ENCODE results near the gene RPL14.
"Not testable (repeated sequence)": the region's sequence is repeated elsewhere in the genome, so short reads cannot be mapped to it uniquely, and the experiment has no call there.

RPL14 gene

DNA sequence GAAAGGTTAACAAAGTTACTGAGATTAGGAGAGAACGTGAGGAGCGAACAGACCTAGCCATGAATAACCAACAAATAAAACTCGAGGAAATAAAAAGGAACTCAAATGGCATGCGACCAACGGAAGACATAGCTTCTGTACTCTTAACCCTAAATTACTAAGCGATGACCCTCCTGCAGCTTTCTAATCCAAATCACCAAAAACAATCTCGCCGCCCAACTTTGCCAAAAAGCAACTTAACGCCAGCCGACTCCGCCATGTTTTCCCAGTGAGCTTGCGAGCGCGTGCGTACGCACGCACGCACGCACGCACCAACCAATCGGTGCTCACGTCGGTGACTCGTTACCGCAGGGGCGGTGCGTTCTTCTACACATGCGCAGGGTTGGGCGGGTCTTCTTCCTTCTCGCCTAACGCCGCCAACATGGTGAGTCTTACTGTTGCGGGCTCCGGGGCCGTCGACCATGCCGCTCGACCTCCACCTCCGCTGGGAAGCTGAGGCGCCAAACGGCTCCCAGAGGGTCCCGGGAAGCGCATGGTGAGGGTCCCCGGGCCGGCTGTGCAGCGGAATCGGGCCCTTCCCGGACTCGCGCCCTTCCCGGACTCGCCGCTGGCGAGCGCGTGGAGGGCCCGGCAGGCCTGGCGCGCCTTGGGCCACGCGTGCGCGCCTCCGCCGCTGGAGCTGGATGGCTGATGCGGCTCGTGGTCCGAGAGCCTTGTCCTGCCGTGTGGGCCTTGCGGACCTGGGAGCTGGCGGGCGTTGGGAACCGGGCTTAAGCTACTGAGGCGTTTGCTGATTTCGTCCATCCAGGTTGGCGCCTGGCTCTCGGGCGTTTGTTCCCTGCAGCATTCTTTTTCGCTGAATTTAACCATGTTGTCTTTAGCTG, at the start of gene RPL14:
Gene RPL14, plus strand, starts transcription at position 400 of the 884 bp plus-strand sequence. Its CDS starts 133 bp downstream, at position 533.
- peak; percentile 95 for DNase-seq

DNA sequence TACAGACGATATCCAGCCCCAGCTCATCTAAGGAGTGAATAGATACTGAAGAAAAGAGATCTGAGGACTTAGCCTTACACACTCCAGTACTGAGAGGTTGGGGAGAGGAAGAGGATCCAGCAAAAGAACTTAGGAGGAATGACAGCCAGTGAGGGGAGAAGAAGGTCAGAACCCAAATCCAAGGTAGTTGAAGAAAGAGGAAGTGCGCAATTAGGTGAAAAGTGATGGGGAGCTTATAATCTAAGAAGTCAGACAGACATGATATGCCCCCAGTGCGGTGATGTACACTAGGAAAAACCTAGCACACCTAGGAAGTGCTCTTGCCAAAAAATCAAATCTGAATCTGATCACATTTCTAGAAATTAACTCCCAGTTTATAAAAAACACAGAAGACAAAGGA, 49.5 kb upstream of the RPL14 start:
- no peak for DNase-seq

DNA sequence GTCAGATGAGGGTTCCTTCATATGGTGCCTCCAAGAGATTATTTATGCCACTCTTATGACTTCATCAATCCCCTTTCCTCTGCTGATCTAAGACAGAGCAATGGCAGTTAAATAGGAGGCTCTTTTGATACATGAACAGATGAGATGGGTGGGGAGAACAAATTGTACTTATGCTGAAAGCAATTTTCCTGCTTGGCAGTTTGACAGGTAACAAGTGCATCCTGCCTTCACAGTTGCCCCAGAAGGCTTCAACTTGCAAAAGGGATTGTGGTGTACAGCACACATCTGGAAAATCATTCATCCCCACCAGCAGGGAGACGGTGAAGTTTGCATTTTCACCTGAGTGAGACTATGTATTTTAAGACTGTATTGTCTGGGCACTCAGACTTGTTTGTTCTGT, 42.9 kb upstream of the RPL14 start:
- no peak for DNase-seq

GRCh38 chr3:40417845-40418543, 39.1 kb upstream of the RPL14 start:
- no peak for DNase-seq

DNA sequence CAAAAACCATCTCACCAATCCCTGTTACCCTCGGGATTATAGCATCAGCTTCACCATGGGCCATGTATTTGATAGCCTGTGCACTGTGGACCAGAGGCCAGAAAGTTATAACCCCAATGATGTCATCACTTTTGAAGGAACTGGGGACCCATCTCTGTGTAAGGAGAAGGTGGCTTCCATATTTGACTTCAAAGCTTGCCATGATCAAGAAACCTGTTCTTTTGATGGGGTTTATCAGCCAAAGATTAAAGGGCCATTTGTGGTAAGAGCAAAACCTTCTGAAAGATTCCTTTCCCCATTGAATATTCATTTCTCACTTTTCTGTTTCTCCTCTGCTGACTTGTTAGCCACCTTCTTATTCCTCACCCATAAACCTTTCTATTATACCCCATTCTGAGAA, 34.3 kb upstream of the RPL14 start:
- DNase-seq, result no peak

DNA sequence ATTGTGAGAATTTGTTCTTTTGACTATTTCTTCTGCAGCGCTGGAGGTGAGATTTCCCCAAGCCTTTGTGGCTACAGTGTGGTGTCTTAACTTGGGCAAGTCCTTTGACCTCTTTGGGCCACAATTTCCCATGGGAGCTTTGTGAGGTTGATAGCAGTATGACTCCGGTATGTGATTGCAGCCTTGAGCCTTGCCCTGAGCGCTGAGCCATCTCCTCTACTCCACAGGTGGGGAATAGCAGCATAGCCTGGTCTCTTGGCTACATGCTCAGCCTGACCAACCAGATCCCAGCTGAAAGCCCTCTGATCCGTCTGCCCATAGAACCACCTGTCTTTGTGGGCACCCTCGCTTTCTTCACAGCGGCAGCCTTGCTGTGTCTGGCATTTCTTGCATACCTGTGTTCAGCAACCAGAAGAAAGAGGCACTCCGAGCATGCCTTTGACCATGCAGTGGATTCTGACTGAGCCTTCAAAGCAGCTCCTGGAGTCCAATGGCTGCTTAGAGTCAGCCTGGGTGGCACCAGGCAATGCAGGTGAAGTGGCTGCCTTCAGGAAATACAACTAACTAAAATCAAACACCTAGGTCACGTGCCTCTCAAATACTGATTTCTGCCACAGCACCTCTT, 30.0 kb upstream of the RPL14 start:
- DNase-seq, result no peak

- DNase-seq, result no peak
Measured at GRCh38 chr3:40432793-40433192, 24.3 kb upstream of the RPL14 start.

DNA sequence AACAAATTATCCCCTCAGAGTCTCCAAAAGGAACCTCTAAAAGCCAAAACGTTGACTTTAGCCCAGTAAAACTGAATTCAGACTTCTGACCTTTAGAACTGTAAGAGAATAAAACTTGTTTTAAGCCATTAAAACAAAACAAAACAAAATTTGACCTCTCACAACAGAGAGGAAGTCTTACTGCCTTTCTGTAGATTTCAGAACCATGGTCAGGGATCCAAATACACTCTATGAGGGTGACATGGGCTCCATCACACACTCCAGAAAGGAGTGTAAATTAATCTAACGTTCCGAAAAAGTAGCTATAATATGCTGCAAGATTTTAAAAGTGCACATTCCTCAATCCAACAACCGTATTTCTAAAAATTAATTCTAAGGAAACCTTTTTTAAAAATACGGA, 19.2 kb upstream of the RPL14 start:
- DNase-seq, result no peak

- DNase-seq, result no peak
Measured at GRCh38 chr3:40445062-40445461, 12.1 kb upstream of the RPL14 start.

DNA sequence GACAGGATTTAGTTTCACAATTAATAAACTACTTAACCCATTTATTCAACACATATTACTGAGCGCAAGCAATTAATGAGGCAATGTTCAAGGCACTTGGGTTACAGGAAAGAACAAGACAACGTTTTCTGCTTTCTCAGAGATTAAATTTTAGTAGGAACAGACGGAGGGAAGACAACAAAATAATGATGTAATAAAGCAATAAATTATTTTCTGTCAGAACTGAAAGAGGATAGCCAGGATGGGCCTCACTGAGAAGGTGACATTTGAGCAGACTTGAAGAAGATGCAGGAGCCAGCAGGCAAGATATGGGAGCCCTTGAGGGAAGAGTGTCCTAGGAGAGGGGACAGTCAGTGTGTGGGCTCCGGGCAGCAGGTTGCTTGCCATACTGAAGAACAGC, 11.3 kb upstream of the RPL14 start:
- DNase-seq, result no peak

DNA sequence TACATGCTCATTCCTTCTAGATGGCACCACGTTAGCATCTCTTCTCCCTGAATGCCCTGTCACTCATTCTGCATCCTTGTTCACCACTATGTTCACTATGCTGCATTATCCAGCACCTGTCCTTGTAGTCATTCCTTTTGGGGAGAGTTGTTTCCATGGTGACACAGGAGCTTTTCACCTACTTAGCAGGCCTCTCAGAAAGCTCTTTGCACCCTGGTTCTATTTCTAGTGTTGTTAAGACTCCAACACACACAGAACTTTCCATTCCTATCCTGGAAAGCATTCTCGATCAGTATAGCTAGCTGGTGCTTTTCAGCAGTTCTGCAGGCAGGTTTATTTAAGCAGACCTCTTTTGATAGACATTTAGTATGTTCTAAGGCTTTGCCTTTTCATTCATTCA, 6.7 kb upstream of the RPL14 start:
- DNase-seq, result no peak

GRCh38 chr3:40451551-40451950, 5.6 kb upstream of the RPL14 start:
- no peak for DNase-seq

DNA sequence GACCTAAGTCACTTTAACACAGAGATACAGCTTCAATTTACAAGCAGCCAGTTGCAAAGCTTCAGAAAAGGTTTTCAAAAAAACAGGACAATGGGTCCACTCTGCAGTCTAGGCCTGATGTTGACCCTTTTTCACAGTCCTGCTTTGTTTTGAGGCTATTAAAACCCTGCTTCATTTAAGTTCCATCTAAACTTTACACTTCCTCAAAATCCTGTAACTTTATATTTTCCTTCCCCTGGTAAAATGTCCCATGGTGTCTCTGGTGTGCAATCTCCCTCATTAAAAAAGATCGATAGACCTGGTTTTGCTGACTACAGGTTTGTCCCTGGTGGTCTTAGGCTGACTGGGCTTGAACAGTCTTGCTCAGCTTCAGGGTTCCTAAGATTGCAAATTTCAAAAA, 5.1 kb upstream of the RPL14 start:
- DNase-seq, result no peak

GRCh38 chr3:40452562-40452875, 4.6 kb upstream of the RPL14 start:
- DNase-seq, result no peak

GRCh38 chr3:40452876-40453730, 4.0 kb upstream of the RPL14 start:
- peak; percentile 89 for DNase-seq

DNA sequence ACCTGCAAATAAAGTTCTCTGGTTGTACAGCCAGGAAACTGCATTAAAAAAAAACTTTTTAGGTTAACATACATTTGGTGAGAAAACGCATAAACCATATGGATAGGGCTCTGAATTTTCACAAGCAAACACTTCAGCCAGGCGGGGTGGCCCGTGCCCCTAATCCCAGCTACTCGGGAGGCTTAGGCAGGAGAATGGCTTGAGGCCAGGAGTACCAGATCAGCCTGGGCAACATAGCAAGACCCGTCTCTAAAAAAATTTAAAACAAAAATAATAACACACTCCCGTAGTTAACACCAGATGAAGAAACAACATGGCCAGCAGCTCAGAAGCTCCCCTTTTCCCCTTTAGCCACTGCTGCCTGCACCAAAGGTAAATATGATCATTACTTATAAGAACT, 3.2 kb upstream of the RPL14 start:
- DNase-seq, result no peak

DNA sequence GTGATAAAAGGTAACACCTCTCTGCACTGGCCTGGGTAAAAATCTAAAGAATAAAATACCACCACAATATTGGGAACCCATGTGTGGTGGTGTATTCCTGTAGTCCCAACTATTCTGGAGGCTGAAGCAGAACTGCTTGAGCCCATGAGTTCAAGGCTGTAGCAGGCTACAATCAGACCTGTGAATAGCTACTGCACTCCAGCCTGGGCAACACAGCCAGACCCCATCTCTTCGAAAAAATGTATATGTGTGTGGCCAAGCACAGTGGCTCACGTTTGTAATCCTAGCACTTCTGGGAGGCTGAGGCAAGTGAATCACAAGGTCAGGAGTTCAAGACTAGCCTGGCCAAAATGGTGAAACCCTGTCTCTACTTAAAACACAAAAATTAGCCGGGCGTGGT, 1.8 kb upstream of the RPL14 start:
- no peak for DNase-seq

DNA sequence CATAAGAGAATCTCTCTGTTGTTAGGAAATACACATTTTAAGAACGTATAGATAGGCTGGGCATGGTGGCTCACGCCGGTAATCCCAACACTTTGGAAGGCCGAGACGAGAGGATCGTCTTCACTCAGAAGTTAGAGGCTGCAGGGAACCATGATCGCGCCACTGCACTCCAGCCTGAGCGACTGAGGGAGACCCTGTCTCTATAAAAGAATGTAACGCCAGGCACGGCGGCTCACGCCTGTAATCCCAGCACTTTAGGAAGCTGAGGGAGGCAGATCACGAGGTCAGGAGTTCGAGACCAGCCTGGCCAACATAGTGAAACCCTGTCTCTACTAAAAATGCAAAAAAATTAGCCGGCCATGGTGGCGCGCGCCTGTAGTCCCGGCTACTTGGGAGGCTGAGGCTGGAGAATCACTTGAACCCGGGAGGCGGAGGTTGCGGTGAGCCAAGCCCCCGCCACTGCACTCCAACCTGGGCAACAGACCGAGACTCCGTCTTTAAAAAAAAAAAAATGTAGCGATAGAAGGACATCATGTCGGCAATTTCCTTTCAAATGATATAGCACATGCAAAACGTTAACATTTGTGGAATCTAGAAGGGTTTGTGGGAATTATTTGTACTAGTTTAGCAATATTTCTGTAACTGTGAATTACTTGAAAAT, 730 bp upstream of the RPL14 start:
- DNase-seq, result no peak

DNA sequence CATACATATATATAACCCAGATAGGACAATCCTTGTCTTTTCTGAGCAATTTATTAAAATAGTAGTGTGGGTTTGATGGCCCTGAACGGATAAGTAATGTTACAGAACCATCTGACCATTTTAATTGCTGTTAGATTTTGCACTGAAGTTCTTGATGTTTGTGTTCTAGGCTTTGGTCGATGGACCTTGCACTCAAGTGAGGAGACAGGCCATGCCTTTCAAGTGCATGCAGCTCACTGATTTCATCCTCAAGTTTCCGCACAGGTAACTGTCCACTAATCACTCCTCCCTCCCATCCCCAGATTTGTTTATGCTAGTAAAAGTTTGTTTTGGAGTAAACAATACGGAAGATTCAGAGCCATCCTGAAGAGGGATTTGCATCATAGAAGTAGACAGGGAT, 1.3 kb downstream of the RPL14 start:
- no peak for DNase-seq

DNA sequence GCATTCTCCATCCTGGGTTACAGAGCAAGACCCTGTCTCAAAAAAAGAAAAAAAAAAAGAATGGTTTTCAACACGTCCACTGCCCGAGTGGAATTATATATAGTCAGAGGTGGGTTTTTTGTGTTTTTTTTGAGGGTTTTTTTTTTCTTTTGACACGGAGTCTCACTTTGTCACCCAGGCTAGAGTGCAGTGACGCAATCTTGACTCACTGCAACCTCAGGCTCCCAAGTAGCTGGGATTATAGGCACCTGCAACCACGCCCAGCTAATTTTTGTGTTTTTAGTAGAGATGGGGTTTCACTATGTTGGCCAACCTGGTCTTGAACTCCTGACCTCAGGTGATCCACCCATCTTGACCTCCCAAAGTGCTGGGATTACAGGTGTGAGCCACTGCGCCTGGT, 3.3 kb downstream of the RPL14 start:
- DNase-seq, result not testable (repeated sequence)

DNA sequence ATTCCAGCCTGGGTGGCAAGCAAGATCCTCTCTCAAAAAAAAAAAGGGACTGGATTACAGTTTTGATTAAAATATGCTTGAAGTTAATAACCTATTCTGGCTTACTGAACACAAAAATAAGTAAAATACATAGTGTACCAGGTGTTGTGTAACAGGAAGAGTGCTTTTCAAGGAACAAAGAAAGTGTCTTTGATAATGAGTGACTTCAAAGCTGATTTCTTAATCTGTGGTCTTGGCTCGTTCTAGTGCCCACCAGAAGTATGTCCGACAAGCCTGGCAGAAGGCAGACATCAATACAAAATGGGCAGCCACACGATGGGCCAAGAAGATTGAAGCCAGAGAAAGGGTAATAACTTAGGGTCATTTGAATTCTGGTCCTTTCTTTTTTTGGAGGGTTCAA, 4.0 kb downstream of the RPL14 start:
- no peak for DNase-seq

- DNase-seq, result not testable (repeated sequence)
Measured at GRCh38 chr3:40462838-40463237, 5.7 kb downstream of the RPL14 start.

GRCh38 chr3:40463579-40463978, 6.4 kb downstream of the RPL14 start:
- DNase-seq, result no peak

Data from activated T-cell treated with anti-CD3 and anti-CD28 coated beads for 4 hours (primary cell).